GM13976 (cell line): ENCODE measurements around the gene MRTFA.

Experiments
- DNase-seq: peaks from one replicate; pipeline ENCODE4 v3.0.0; 2012; ENCODE audit warnings: low spot score
- in situ Hi-C: fragments of 300-500 bp; cut with MboI; formaldehyde crosslinking; loops from one replicate; pipeline ENCODE4 v1.12.0; 2022; ENCODE audit warnings: low sequenced_read_pairs, mixed read lengths, inconsistent platforms; ENCODE audit not compliant: unreplicated experiment
- TF ChIP-seq, protein P1 (sequence below): IDR thresholded peaks from 2 replicates; pipeline ENCODE4 v1.5.1; 2012; ENCODE audit warnings: borderline replicate concordance, mild to moderate bottlenecking; ENCODE audit not compliant: insufficient read depth; ENCODE audit errors: extremely low read depth, missing control alignments, control extremely low read depth

The MRTFA gene

DNA sequence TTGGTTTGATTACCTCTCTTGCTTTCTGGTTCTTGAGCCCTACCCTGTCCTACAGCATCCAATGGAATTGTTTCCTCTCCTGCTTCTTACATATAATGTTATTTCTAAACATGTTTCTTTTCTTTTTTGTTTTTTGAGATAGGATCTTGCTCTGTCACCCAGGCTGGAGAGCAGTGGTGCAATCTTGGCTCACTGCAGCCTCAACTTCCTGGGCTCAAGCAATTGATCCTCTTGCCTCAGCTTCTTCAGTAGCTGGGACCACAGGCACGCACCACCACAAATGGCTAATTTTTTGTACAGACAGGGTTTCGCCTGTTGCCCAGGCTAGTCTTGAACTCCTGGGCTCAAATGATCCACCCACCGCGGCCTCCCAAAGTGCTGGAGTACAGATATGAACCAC, 160.2 kb downstream of the MRTFA start:
- no peak for DNase-seq
- TF ChIP-seq, protein P1, sequence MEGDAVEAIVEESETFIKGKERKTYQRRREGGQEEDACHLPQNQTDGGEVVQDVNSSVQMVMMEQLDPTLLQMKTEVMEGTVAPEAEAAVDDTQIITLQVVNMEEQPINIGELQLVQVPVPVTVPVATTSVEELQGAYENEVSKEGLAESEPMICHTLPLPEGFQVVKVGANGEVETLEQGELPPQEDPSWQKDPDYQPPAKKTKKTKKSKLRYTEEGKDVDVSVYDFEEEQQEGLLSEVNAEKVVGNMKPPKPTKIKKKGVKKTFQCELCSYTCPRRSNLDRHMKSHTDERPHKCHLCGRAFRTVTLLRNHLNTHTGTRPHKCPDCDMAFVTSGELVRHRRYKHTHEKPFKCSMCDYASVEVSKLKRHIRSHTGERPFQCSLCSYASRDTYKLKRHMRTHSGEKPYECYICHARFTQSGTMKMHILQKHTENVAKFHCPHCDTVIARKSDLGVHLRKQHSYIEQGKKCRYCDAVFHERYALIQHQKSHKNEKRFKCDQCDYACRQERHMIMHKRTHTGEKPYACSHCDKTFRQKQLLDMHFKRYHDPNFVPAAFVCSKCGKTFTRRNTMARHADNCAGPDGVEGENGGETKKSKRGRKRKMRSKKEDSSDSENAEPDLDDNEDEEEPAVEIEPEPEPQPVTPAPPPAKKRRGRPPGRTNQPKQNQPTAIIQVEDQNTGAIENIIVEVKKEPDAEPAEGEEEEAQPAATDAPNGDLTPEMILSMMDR, result no peak
- in situ Hi-C loops, result no loop called here

DNA sequence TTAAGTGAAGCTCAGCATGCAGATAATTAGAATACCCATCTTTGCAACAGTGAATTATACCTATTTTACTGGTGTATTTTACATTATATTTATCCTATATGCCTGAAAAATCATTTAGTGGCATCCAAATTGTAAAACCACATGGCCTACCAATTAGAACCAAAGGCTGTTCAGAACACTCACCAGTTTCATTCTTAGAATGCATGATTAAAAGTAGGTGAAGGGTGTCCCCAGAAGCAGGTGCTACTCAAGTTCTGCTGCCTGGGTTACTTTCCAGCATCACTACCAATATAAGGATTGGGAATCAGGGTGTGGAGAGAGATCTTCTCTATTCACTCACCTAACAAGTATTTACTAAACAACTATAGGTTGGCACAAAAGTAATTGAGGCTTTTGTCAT, 162.8 kb downstream of the MRTFA start:
- no peak for DNase-seq
- TF ChIP-seq, protein P1, result no peak
- in situ Hi-C loops, result no loop called here

GRCh38 chr22:40472579-40472978, 163.9 kb downstream of the MRTFA start:
- TF ChIP-seq, protein P1, result no peak
- DNase-seq, result no peak
- in situ Hi-C loops, result no loop called here

DNA sequence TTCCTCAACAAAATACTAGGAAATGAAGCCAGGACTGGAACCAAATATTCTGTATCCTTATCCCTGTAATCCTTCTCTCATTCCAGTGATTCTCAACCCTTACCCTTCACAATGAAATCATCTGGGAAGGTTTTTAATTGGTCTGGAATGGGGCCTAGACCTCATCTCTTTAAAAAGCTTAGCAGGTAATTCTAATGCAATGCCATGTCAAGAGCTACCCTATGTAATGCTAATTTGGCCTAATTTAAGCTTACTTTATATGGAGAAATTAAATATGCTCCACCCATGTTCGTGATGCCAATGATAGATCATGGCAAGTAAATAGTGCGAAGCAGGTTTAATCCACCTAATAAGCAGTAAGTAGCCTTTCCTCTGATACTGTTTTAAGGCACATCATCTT, 164.5 kb downstream of the MRTFA start:
- DNase-seq, result no peak
- TF ChIP-seq, protein P1, result no peak
- in situ Hi-C loops, result no loop called here

GRCh38 chr22:40469181-40469580, 167.3 kb downstream of the MRTFA start:
- TF ChIP-seq, protein P1, result no peak
- in situ Hi-C loops, result no loop called here
- DNase-seq, result no peak

DNA sequence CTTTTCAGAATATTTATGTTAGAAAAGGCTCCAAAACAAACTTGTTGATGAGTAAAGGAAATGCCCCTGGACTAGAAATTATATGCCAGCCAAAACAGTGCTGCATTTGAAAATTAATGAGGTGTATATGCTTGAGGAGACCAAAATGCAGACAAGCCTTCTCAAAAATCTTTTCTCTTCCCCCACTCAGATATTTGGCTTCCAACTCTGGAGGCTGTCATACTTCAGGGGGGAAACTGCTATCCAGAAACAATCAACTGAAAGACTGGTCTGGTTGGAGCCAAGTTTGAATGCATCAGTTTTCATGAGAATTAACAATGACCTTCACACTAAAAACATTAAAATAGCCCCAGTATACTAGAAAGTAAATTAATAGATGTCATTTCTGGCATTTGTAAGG, 167.9 kb downstream of the MRTFA start:
- in situ Hi-C loops, result no loop called here
- no peak for DNase-seq
- TF ChIP-seq, protein P1, result no peak

DNA sequence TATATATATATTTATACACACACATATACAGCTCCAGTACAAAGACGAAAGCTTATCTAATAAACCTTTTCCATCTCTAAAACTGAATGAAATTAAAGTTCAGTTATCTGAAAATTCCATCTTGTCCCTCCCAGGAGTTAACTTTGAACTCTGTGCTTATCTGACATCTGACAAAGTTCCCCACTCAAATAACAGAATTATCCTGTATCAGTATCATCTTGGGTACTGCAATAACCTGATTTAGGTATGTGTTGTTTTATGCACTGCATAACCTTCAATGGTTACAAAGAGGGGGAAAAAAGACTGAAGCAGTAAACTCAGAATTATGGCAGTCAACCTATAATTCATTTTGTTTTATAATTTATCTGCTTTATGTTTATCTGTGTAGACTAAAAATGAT, 169.5 kb downstream of the MRTFA start:
- in situ Hi-C loops, result no loop called here
- TF ChIP-seq, protein P1, result no peak

More for the DNA sequence above, 169.5 kb downstream of the MRTFA start:
- no peak for DNase-seq
